HEK293 (cell line): ENCODE measurements around the gene NAPG.
A peak's percentile ranks its signal among the peaks of the same experiment; 100 is the strongest.

Source experiments
- CTCF ChIA-PET: fragments of 350-600 bp; formaldehyde crosslinking; extraction: SDS; loops from one replicate; lab custom pipeline; 2021; ENCODE audit warnings: antibody characterized with exemption; lab: Yijun Ruan, JAX
- POLR2A ChIA-PET: fragments of 300-600 bp; formaldehyde crosslinking; extraction: SDS; loops from one replicate; lab custom pipeline; 2020; ENCODE audit warnings: antibody characterized with exemption, inconsistent platforms; lab: Yijun Ruan, JAX
- H3K27ac ChIP-seq: fragments of 200-500 bp; sonication (Bioruptor generic); 2 replicates; pipeline ENCODE4 v1.5.1; 2014; ENCODE audit warnings: low read depth, low read length, control low read depth, inconsistent platforms; ENCODE audit errors: extremely low read depth
- H3K36me3 ChIP-seq, 2 experiments: fragments of 200-500 bp in 1 of 2; sonication (Bioruptor generic) in 1 of 2; 1 replicate in 1 of 2; 2 replicates in 1 of 2; pipeline ENCODE4 v1.5.1; 2014 to 2017; ENCODE audit warnings: inconsistent platforms in 2 of 2, low read length in 2 of 2; ENCODE audit not compliant: control insufficient read depth in 2 of 2, insufficient read depth in 1 of 2
- H3K4me1 ChIP-seq: fragments of 200-500 bp; sonication (Bioruptor generic); 2 replicates; pipeline ENCODE4 v1.5.1; 2014; ENCODE audit warnings: mild to moderate bottlenecking, low read length, inconsistent platforms; ENCODE audit not compliant: control insufficient read depth, insufficient read depth
- H3K4me3 ChIP-seq: 2 replicates; pipeline ENCODE4 v1.5.1; 2011; ENCODE audit warnings: low read depth, mild to moderate bottlenecking, control low read depth, low read length, moderate library complexity
- H3K9me3 ChIP-seq: fragments of 200-500 bp; sonication (Bioruptor generic); 2 replicates; pipeline ENCODE4 v1.5.1; 2014; ENCODE audit warnings: low read depth, low read length, inconsistent platforms; ENCODE audit not compliant: control insufficient read depth, insufficient read depth
- KLF16 ChIP-seq: fragments of 450-650 bp; formaldehyde crosslinking; IDR thresholded peaks from 2 replicates; pipeline ENCODE4 v1.5.1; 2017; ENCODE audit warnings: missing biosample characterization, missing genetic modification characterization
- ZBTB1 ChIP-seq: fragments of 450-650 bp; formaldehyde crosslinking; IDR thresholded peaks from 2 replicates; pipeline ENCODE4 v1.5.1; 2016; ENCODE audit warnings: missing biosample characterization, missing genetic modification characterization
- ZNF184 ChIP-seq: fragments of 450-650 bp; IDR thresholded peaks from 2 replicates; pipeline ENCODE4 v1.5.1; 2018; ENCODE audit warnings: missing biosample characterization, mild to moderate bottlenecking, missing genetic modification characterization
- ZNF223 ChIP-seq: fragments of 450-650 bp; formaldehyde crosslinking; IDR thresholded peaks from 2 replicates; pipeline ENCODE4 v1.5.1; 2016; ENCODE audit warnings: missing biosample characterization, missing genetic modification characterization
- ZNF555 ChIP-seq: fragments of 450-650 bp; formaldehyde crosslinking; conservative IDR thresholded peaks from 2 replicates; pipeline ENCODE4 v1.5.1; 2017; ENCODE audit warnings: missing biosample characterization, mild to moderate bottlenecking, missing genetic modification characterization, inconsistent platforms
- ZNF596 ChIP-seq: fragments of 450-650 bp; IDR thresholded peaks from 2 replicates; pipeline ENCODE4 v1.5.0; 2018; ENCODE audit warnings: missing biosample characterization, mild to moderate bottlenecking, missing genetic modification characterization, moderate library complexity
- ZNF624 ChIP-seq: fragments of 450-650 bp; formaldehyde crosslinking; IDR thresholded peaks from 2 replicates; pipeline ENCODE4 v1.5.1; 2017; ENCODE audit warnings: missing biosample characterization, missing genetic modification characterization
- ZNF701 ChIP-seq: fragments of 450-650 bp; formaldehyde crosslinking; IDR thresholded peaks from 2 replicates; pipeline ENCODE4 v1.5.1; 2016; ENCODE audit warnings: missing biosample characterization, missing genetic modification characterization
- TF ChIP-seq, protein P1 (sequence below): fragments of 450-650 bp; formaldehyde crosslinking; IDR thresholded peaks from 2 replicates; pipeline ENCODE4 v1.5.1; 2016; ENCODE audit warnings: missing biosample characterization, missing genetic modification characterization
- TF ChIP-seq, protein P2 (sequence below): fragments of 450-650 bp; formaldehyde crosslinking; IDR thresholded peaks from 2 replicates; pipeline ENCODE4 v1.5.1; 2017; ENCODE audit warnings: missing biosample characterization, missing genetic modification characterization
- TF ChIP-seq, protein P3 (sequence below): fragments of 450-650 bp; formaldehyde crosslinking; IDR thresholded peaks from 2 replicates; pipeline ENCODE4 v1.5.1; 2016; ENCODE audit warnings: missing biosample characterization, missing genetic modification characterization
- TF ChIP-seq, protein P4 (sequence below): fragments of 450-650 bp; formaldehyde crosslinking; IDR thresholded peaks from 2 replicates; pipeline ENCODE4 v1.5.1; 2016; ENCODE audit warnings: missing biosample characterization, missing genetic modification characterization
- TF ChIP-seq, protein P5 (sequence below): fragments of 450-650 bp; formaldehyde crosslinking; IDR thresholded peaks from 2 replicates; pipeline ENCODE4 v1.5.1; 2017; ENCODE audit warnings: missing biosample characterization, missing genetic modification characterization
- TF ChIP-seq, protein P6 (sequence below): fragments of 450-650 bp; formaldehyde crosslinking; IDR thresholded peaks from 2 replicates; pipeline ENCODE4 v1.5.1; 2016; ENCODE audit warnings: missing biosample characterization, missing genetic modification characterization

The NAPG gene

DNA sequence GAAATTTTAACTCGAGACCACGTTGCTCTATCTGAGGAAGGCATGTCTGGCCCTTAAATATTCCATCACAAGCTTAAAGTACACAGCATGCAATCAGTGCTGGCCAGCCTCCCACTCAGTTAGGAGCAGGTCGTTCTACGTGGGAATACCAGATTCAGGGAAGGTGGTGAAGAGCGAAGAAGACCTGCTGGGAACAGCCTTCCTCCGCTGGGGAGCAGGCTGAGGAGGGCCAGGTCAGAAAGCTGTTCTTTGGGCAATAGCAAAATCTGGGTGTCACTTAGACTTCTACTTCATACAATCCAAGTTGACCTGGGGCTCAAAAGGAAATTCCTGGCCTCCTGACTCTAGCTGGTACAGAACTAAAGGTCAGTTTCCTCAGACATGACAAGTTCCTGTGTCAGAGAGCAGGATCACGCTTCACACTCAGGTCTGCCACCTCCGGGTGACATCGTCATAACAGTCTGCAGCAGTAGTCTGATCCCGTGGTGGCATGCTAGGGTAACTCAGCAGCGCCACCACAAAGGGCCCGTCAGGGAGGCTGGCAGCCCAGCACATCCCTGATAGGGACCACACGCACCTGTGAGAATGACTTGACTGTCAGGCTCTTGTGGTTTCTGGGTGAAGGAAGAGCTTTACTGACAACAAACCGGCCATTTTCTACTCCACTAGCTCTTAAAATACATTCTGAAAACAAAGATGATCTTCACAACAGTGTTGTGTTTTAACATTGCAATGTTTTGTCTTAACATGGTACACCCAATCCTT, 35.2 kb upstream of the NAPG start:
- TF ChIP-seq, protein P1, sequence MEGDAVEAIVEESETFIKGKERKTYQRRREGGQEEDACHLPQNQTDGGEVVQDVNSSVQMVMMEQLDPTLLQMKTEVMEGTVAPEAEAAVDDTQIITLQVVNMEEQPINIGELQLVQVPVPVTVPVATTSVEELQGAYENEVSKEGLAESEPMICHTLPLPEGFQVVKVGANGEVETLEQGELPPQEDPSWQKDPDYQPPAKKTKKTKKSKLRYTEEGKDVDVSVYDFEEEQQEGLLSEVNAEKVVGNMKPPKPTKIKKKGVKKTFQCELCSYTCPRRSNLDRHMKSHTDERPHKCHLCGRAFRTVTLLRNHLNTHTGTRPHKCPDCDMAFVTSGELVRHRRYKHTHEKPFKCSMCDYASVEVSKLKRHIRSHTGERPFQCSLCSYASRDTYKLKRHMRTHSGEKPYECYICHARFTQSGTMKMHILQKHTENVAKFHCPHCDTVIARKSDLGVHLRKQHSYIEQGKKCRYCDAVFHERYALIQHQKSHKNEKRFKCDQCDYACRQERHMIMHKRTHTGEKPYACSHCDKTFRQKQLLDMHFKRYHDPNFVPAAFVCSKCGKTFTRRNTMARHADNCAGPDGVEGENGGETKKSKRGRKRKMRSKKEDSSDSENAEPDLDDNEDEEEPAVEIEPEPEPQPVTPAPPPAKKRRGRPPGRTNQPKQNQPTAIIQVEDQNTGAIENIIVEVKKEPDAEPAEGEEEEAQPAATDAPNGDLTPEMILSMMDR (tag by site-specific recombination) = peak; percentile 74
- TF ChIP-seq ZBTB1 (tag by site-specific recombination) = no peak
- POLR2A ChIA-PET = interaction anchor here (0.6 kb wide), 1 partner anchor 8 kb away, joined by 3 read pairs; no protein-coding TSS in a partner anchor
- Histone ChIP-seq H3K36me3 (peaks cover 0 to 4% of the 10 kb centered on the region in 2 experiments; a peak in 1 of 3 replicates), H3K9me3 (no peaks in the 10 kb centered on the region), H3K27ac (no peak overlapping the region), H3K4me3 (no peak overlapping the region), H3K4me1 (no peaks in the 10 kb centered on the region)
- CTCF ChIA-PET = interaction anchor here (0.9 to 1.0 kb wide), 2 partner anchors 28 to 30 kb away, joined by 3 read pairs; no protein-coding TSS in a partner anchor

DNA sequence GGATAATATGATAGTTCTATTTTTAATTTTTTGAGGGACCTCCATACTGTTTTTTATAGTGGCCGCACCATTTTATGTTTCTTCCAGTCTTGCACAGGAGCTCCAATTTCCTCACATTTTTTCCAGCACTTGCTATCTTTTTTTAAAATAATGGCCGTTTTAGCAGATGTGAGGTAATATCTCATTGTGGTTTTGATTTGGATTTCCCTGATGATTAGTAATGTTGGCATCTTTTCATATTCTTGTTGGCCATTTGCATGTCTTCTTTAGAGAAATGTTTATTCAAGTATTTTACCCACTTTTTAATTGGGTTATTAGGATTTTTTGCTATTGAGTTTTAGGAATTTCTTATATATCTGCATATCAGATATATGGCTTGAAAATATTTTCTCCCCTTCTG, 29.9 kb upstream of the NAPG start:
- POLR2A ChIA-PET = no interaction called here
- Histone ChIP-seq H3K27ac (no peak overlapping the region), H3K4me1 (no peaks in the 10 kb centered on the region), H3K9me3 (no peaks in the 10 kb centered on the region), H3K36me3 (no peaks in the 10 kb centered on the region), H3K4me3 (no peak overlapping the region)
- no peak for TF ChIP-seq ZNF184
- TF ChIP-seq, protein P2, sequence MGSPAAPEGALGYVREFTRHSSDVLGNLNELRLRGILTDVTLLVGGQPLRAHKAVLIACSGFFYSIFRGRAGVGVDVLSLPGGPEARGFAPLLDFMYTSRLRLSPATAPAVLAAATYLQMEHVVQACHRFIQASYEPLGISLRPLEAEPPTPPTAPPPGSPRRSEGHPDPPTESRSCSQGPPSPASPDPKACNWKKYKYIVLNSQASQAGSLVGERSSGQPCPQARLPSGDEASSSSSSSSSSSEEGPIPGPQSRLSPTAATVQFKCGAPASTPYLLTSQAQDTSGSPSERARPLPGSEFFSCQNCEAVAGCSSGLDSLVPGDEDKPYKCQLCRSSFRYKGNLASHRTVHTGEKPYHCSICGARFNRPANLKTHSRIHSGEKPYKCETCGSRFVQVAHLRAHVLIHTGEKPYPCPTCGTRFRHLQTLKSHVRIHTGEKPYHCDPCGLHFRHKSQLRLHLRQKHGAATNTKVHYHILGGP (tag by site-specific recombination) = no peak
- TF ChIP-seq KLF16 (tag by site-specific recombination) = no peak
- no peak for TF ChIP-seq ZNF624 (tag by site-specific recombination)
- TF ChIP-seq, protein P3, sequence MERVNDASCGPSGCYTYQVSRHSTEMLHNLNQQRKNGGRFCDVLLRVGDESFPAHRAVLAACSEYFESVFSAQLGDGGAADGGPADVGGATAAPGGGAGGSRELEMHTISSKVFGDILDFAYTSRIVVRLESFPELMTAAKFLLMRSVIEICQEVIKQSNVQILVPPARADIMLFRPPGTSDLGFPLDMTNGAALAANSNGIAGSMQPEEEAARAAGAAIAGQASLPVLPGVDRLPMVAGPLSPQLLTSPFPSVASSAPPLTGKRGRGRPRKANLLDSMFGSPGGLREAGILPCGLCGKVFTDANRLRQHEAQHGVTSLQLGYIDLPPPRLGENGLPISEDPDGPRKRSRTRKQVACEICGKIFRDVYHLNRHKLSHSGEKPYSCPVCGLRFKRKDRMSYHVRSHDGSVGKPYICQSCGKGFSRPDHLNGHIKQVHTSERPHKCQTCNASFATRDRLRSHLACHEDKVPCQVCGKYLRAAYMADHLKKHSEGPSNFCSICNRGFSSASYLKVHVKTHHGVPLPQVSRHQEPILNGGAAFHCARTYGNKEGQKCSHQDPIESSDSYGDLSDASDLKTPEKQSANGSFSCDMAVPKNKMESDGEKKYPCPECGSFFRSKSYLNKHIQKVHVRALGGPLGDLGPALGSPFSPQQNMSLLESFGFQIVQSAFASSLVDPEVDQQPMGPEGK = no peak
- no peak for TF ChIP-seq ZNF555 (tag by site-specific recombination)
- no peak for TF ChIP-seq ZNF596 (tag by site-specific recombination)
- TF ChIP-seq ZNF701 (tag by site-specific recombination) = no peak
- CTCF ChIA-PET = interaction anchor here (0.5 kb wide), 1 partner anchor 695 kb away, joined by 3 read pairs; no protein-coding TSS in a partner anchor

DNA sequence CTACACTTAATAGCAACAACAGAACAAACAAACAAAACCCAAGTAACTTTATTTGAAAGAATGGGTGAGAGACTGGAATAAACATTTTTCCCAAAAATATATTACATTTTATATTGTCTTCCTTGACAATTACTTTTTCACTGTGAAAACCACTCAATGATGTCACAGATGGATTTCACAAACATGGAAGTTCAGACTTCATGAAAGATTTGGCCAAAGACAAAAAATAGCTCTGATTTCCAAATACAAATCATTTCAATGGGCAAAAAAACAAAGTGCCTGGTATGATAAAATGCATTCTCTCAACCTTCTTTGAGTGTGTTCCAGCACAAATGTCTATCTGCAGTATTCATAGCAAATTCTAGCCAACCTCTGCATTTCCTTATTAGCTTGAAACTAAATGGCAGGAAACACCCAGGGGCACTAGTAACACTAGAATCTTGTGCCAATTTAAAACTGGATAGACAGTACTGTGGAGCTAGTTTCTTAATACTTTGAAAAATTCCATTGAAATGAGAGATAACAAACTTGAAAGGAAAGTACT, 28.5 kb upstream of the NAPG start:
- H3K4me3 ChIP-seq = no peak overlapping the region
- H3K9me3 ChIP-seq = no peaks in the 10 kb centered on the region
- H3K36me3 ChIP-seq = no peaks in the 10 kb centered on the region
- H3K27ac ChIP-seq = no peak overlapping the region
- CTCF ChIA-PET = no interaction called here
- POLR2A ChIA-PET = interaction anchor here (0.6 kb wide), 1 partner anchor 53 kb away, joined by 3 read pairs; no protein-coding TSS in a partner anchor
- TF ChIP-seq, protein P4, sequence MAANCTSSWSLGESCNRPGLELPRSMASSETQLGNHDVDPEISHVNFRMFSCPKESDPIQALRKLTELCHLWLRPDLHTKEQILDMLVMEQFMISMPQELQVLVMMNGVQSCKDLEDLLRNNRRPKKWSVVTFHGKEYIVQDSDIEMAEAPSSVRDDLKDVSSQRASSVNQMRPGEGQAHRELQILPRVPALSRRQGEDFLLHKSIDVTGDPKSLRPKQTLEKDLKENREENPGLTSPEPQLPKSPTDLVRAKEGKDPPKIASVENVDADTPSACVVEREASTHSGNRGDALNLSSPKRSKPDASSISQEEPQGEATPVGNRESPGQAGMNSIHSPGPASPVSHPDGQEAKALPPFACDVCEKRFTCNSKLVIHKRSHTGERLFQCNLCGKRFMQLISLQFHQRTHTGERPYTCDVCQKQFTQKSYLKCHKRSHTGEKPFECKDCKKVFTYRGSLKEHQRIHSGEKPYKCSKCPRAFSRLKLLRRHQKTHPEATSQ (tag by site-specific recombination) = no peak
- TF ChIP-seq, protein P5, sequence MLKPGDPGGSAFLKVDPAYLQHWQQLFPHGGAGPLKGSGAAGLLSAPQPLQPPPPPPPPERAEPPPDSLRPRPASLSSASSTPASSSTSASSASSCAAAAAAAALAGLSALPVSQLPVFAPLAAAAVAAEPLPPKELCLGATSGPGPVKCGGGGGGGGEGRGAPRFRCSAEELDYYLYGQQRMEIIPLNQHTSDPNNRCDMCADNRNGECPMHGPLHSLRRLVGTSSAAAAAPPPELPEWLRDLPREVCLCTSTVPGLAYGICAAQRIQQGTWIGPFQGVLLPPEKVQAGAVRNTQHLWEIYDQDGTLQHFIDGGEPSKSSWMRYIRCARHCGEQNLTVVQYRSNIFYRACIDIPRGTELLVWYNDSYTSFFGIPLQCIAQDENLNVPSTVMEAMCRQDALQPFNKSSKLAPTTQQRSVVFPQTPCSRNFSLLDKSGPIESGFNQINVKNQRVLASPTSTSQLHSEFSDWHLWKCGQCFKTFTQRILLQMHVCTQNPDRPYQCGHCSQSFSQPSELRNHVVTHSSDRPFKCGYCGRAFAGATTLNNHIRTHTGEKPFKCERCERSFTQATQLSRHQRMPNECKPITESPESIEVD (tag by site-specific recombination) = no peak
- no peak for TF ChIP-seq ZNF223 (tag by site-specific recombination)
- TF ChIP-seq, protein P6, sequence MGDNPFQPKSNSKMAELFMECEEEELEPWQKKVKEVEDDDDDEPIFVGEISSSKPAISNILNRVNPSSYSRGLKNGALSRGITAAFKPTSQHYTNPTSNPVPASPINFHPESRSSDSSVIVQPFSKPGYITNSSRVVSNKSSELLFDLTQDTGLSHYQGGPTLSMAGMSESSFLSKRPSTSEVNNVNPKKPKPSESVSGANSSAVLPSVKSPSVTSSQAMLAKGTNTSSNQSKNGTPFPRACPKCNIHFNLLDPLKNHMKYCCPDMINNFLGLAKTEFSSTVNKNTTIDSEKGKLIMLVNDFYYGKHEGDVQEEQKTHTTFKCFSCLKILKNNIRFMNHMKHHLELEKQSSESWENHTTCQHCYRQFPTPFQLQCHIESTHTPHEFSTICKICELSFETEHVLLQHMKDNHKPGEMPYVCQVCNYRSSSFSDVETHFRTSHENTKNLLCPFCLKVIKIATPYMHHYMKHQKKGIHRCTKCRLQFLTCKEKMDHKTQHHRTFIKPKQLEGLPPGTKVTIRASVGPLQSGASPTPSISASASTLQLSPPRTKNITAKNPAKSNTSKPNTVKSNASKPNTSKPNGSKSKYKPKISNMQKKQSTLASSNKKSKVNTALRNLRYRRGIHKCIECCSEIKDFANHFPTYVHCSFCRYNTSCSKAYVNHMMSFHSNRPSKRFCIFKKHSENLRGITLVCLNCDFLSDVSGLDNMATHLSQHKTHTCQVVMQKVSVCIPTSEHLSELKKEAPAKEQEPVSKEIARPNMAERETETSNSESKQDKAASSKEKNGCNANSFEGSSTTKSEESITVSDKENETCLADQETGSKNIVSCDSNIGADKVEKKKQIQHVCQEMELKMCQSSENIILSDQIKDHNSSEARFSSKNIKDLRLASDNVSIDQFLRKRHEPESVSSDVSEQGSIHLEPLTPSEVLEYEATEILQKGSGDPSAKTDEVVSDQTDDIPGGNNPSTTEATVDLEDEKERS (tag by site-specific recombination) = no peak
- H3K4me1 ChIP-seq = no peaks in the 10 kb centered on the region
